Endothelial cell of umbilical vein (primary cell): Measurements from ENCODE around the gene PLCH1. TPM values are rescaled to one million over a fixed set of nuclear protein-coding genes. Genes with fewer than 3 reads are reported as not detected.

Experiments
- BruUV-seq: library from RNA; stranded (reverse); fragments of 400-500 nt; replicated peaks from 2 replicates; lab custom pipeline; 2021; lab: Mats Ljungman, UMichigan
- CTCF ChIA-PET: fragments of 300-600, 350-600 bp; sonication (Branson Sonifier 250); formaldehyde crosslinking; loops from one replicate; lab custom pipeline; 2021; ENCODE audit warnings: antibody characterized with exemption, inconsistent platforms; lab: Charles Lee
- POLR2A ChIA-PET: fragments of 300-600, 350-600 bp; sonication (Branson Sonifier 250); formaldehyde crosslinking; loops from one replicate; lab custom pipeline; 2021; ENCODE audit warnings: antibody characterized with exemption, inconsistent platforms; lab: Charles Lee
- DNase-seq: peaks from one replicate; pipeline ENCODE4 v3.0.0-alpha.2; 2011; ENCODE audit warnings: low read depth, low spot score
- FAIRE-seq: peaks from 2 replicates; lab custom pipeline; 2011; peaks lifted over from hg19 to GRCh38; lab: Jason Lieb, UNC
- H2AFZ ChIP-seq: 2 replicates; pipeline ENCODE4 v1.6.0; 2012; ENCODE audit warnings: low read depth, low read length, control low read depth, inconsistent platforms
- H3K27ac ChIP-seq: 2 replicates; pipeline ENCODE4 v1.5.1; 2011; ENCODE audit warnings: low read depth, mild to moderate bottlenecking, control low read depth, low read length, moderate library complexity; ENCODE audit not compliant: insufficient read depth
- H3K27me3 ChIP-seq, 2 experiments: 2 replicates each; pipeline versions ENCODE4 v1.6.0 to v1.6.1; 2011; ENCODE audit warnings: low read length in 2 of 2, mixed read lengths in 1 of 2; ENCODE audit not compliant: control insufficient read depth in 2 of 2, insufficient read depth in 2 of 2
- H3K36me3 ChIP-seq, 2 experiments: 2 replicates in 1 of 2; 3 replicates in 1 of 2; pipeline ENCODE4 v1.5.1; 2011; ENCODE audit warnings: low read length in 2 of 2, mild to moderate bottlenecking in 1 of 2, moderate library complexity in 1 of 2; ENCODE audit not compliant: control insufficient read depth in 2 of 2, insufficient read depth in 2 of 2; ENCODE audit errors: extremely low read depth in 1 of 2
- H3K4me1 ChIP-seq: 3 replicates; pipeline ENCODE4 v1.5.1; 2011; ENCODE audit warnings: mild to moderate bottlenecking, low read length; ENCODE audit not compliant: control insufficient read depth, insufficient read depth; ENCODE audit errors: extremely low read depth
- H3K4me2 ChIP-seq: 2 replicates; pipeline ENCODE4 v1.6.1; 2011; ENCODE audit warnings: low read length, control low read depth, mixed read lengths; ENCODE audit not compliant: insufficient read depth
- H3K4me3 ChIP-seq, 3 experiments: fragments of 200-600 bp in 1 of 3; sonication (generic), shearing (Covaris generic) in 1 of 3; replicated peaks in 1 of 3; 2 replicates each; pipeline ENCODE4 v1.5.1; 2011 to 2016; ENCODE audit warnings: control low read depth in 3 of 3, low read length in 3 of 3, mild to moderate bottlenecking in 2 of 3, inconsistent platforms in 1 of 3, low read depth in 1 of 3, moderate library complexity in 1 of 3; ENCODE audit not compliant: insufficient read depth in 1 of 3
- H3K79me2 ChIP-seq: 2 replicates; pipeline ENCODE4 v1.6.0; 2012; ENCODE audit warnings: low read length, inconsistent platforms; ENCODE audit not compliant: control insufficient read depth, insufficient read depth
- H3K9ac ChIP-seq: replicated peaks from 2 replicates; pipeline ENCODE3; 2011; ENCODE audit warnings: low read length, control low read depth; ENCODE audit not compliant: insufficient read depth; ENCODE audit errors: extremely low read depth
- H3K9me1 ChIP-seq: replicated peaks from 3 replicates; pipeline ENCODE4 v1.6.0; 2011; ENCODE audit warnings: mild to moderate bottlenecking, low read length; ENCODE audit not compliant: control insufficient read depth, insufficient read depth; ENCODE audit errors: extremely low read depth
- H3K9me3 ChIP-seq: replicated peaks from 2 replicates; pipeline ENCODE4 v1.5.1; 2012; ENCODE audit warnings: low read length, inconsistent platforms; ENCODE audit not compliant: control insufficient read depth, insufficient read depth
- H4K20me1 ChIP-seq: replicated peaks from 2 replicates; pipeline ENCODE3; 2011; ENCODE audit warnings: mild to moderate bottlenecking, low read length; ENCODE audit not compliant: control insufficient read depth, insufficient read depth; ENCODE audit errors: extremely low read depth
- CTCF ChIP-seq, 2 donors: IDR thresholded peaks; 1 replicate in 1 of 2; 2 replicates in 1 of 2; pipeline ENCODE4 v1.5.1; 2011; ENCODE audit warnings: low read length in 2 of 2, mild to moderate bottlenecking in 2 of 2, moderate library complexity in 2 of 2, control low read depth in 1 of 2, inconsistent platforms in 1 of 2, low read depth in 1 of 2; ENCODE audit not compliant: insufficient read depth in 1 of 2; ENCODE audit errors: extremely low read depth in 1 of 2
- EZH2 ChIP-seq: IDR thresholded peaks from 2 replicates; pipeline ENCODE4 v1.6.1; 2012; ENCODE audit warnings: borderline replicate concordance, low read depth, mild to moderate bottlenecking, moderate library complexity, low read length, inconsistent platforms; ENCODE audit not compliant: severe bottlenecking
- FOS ChIP-seq: IDR thresholded peaks from 2 replicates; pipeline ENCODE4 v1.6.1; 2011; ENCODE audit warnings: mild to moderate bottlenecking, low read length, moderate library complexity, borderline replicate concordance; ENCODE audit not compliant: insufficient read depth
- GATA2 ChIP-seq: IDR thresholded peaks from 2 replicates; pipeline ENCODE4 v1.7.0; 2011; ENCODE audit warnings: low read depth, mild to moderate bottlenecking, moderate library complexity, mixed read lengths, low read length; ENCODE audit not compliant: insufficient read length, insufficient read depth
- JUN ChIP-seq: IDR thresholded peaks from 2 replicates; pipeline ENCODE4 v1.6.1; 2011; ENCODE audit warnings: borderline replicate concordance, low read depth; ENCODE audit not compliant: insufficient read length, insufficient read depth
- MAX ChIP-seq: IDR thresholded peaks from 2 replicates; pipeline ENCODE4 v1.6.1; 2011; ENCODE audit not compliant: insufficient read depth, insufficient read length
- POLR2A ChIP-seq: IDR thresholded peaks from 2 replicates; pipeline ENCODE4 v1.6.1; 2012; ENCODE audit warnings: low read depth, mild to moderate bottlenecking, control low read depth, low read length
- POLR2AphosphoS5 ChIP-seq: IDR thresholded peaks from 2 replicates; pipeline ENCODE4 v1.6.1; 2012; ENCODE audit warnings: low read depth, mild to moderate bottlenecking, control low read depth, low read length, moderate library complexity; ENCODE audit not compliant: insufficient read depth
- dilution Hi-C: fragments of 300-500 bp; cut with MboI; formaldehyde crosslinking; loops from one replicate; pipeline ENCODE4 v1.15.0; 2019; ENCODE audit warnings: low sequenced_read_pairs; ENCODE audit not compliant: extremely low pct_ligation_motif_present
- intact Hi-C: fragments of 100-400 bp; cut with micrococcal nuclease; formaldehyde crosslinking; loops from one replicate; pipeline ENCODE4 v1.10.0; 2022
- polyA plus RNA-seq, 4 experiments: library from polyadenylated mRNA; depleted of rRNA in 3 of 4; stranded (reverse) in 3 of 4; unstranded in 1 of 4; fragments of >200 nt; gene quantifications; 2 replicates each; pipeline versions ENCODE4 v1.2.1 to v1.2.3, GENCODE V29; 2011 to 2012; ENCODE audit warnings: missing spikeins in 1 of 4
- total RNA-seq: library from RNA; stranded (reverse); gene quantifications from 2 replicates; pipeline ENCODE4 v1.2.3, GENCODE V29; 2021

Gene PLCH1
- total and polyA plus RNA-seq, 2 donors (not counting 3 experiments of a cell fraction or from before 2014, with no cell fraction given), result 0.03 TPM; not detected in 1

- Histone ChIP-seq H2AFZ (no peak overlapping the region), H3K9ac (no peak overlapping the region), H3K4me3 (no peak overlapping the region), H3K4me2 (no peak overlapping the region), H3K9me3 (no peaks in the 10 kb centered on the region), H3K9me1 (no peaks in the 10 kb centered on the region), H3K79me2 (no peaks in the 10 kb centered on the region), H3K27me3 (no peaks in the 10 kb centered on the region), H4K20me1 (no peaks in the 10 kb centered on the region), H3K27ac (no peak overlapping the region), H3K36me3 (no peaks in the 10 kb centered on the region), H3K4me1 (no peaks in the 10 kb centered on the region)
- FAIRE-seq (no peak), DNase-seq (no peak)
- ChIA-PET CTCF (no interaction called here), POLR2A (no interaction called here)
- dilution Hi-C loops (no loop called here), intact Hi-C loops (no loop called here)
- TF ChIP-seq POLR2A (no peak), MAX (no peak), POLR2AphosphoS5 (no peak), EZH2 (no peak), CTCF (IDR thresholded peaks at IDR 0.05; ENCODE audit: extremely low read depth in 1 of 2, insufficient read depth in 1 of 2, low read depth in 1 of 2, low read length in 2 of 2) (no peak), FOS (no peak), JUN (no peak), GATA2 (no peak)
- no TSS peak for BruUV-seq
These were observed 140.7 kb downstream of the PLCH1 start for GRCh38 chr3:155604126-155604525.
